ENCODE results near the gene SCNN1A. TPM values are rescaled to one million over a fixed set of nuclear protein-coding genes. Genes with fewer than 3 reads are reported as not detected.

SCNN1A gene
- total and polyA plus RNA-seq, 2 of the 13 experiments (the other 11 are each of a cell fraction or from before 2014, with no cell fraction given), result 1.5 to 14.6 TPM

GRCh38 chr12:6363330-6364043 is 11.9 kb downstream of the SCNN1A start (continued):
- TF ChIP-seq ZNF407 (CRISPR knock-in tag; IDR thresholded peaks at IDR 0.05; ENCODE audit: not compliant biosample characterization) (peak; percentile 66), TBX2 (CRISPR knock-in tag; IDR thresholded peaks at IDR 0.05; ENCODE audit: borderline replicate concordance) (peak; percentile 88), ZNF737 (CRISPR knock-in tag; IDR thresholded peaks at IDR 0.05; ENCODE audit: borderline replicate concordance) (no peak), ZNF891 (CRISPR knock-in tag; IDR thresholded peaks at IDR 0.05) (no peak), ZNF782 (CRISPR knock-in tag; IDR thresholded peaks at IDR 0.05; ENCODE audit: borderline replicate concordance) (peak; percentile 83; the same call in 1 of the 2 replicates), ZMAT3 (CRISPR knock-in tag; conservative IDR thresholded peaks at IDR 0.05) (peak; percentile 52; the same call in 1 of the 2 replicates), ZNF382 (CRISPR knock-in tag; IDR thresholded peaks at IDR 0.05; ENCODE audit: borderline replicate concordance) (no peak), ZNF136 (CRISPR knock-in tag; IDR thresholded peaks at IDR 0.05; ENCODE audit: low read depth) (peak; percentile 73; the same call in 1 of the 2 replicates), ZBTB26 (CRISPR knock-in tag; IDR thresholded peaks at IDR 0.05; ENCODE audit: borderline replicate concordance) (0 out of 2 replicates have a peak, but pooled peaks have one; percentile 27), ZKSCAN5 (CRISPR knock-in tag; IDR thresholded peaks at IDR 0.05) (no peak), HNRNPUL1 (IDR thresholded peaks at IDR 0.05; ENCODE audit: low read depth, low read length) (no peak), TMF1 (CRISPR knock-in tag; IDR thresholded peaks at IDR 0.05; ENCODE audit: low read depth) (no peak), SYNCRIP (IDR thresholded peaks at IDR 0.05; ENCODE audit: insufficient read depth, low read depth, low read length) (no peak), ZNF441 (CRISPR knock-in tag; IDR thresholded peaks at IDR 0.05; ENCODE audit: borderline replicate concordance) (0 out of 2 replicates have a peak, but pooled peaks have one; percentile 18), ZBTB7B (CRISPR knock-in tag; IDR thresholded peaks at IDR 0.05) (peak; percentile 93), ZNF547 (CRISPR knock-in tag; IDR thresholded peaks at IDR 0.05) (peak; percentile 90), ZNF282 (IDR thresholded peaks at IDR 0.05; ENCODE audit: partially characterized antibody) (no peak), IRF1 (CRISPR knock-in tag; IDR thresholded peaks at IDR 0.05; ENCODE audit: low read depth) (0 out of 2 replicates have a peak, but pooled peaks have one; percentile 60), NR3C1 (CRISPR knock-in tag; IDR thresholded peaks at IDR 0.05) (no peak)

All from HepG2 (cell line).